Ectodermal cell (in vitro differentiated cells): ENCODE results near the gene G6PD.

Experiments
- H3K27ac ChIP-seq: 2 replicates; pipeline ENCODE4 v1.7.0; 2013; ENCODE audit warnings: mild to moderate bottlenecking, low read depth, low read length; ENCODE audit not compliant: insufficient read depth, poor library complexity, severe bottlenecking
- H3K27me3 ChIP-seq: 2 replicates; pipeline ENCODE4 v1.7.0; 2013; ENCODE audit warnings: mild to moderate bottlenecking, low read length; ENCODE audit not compliant: insufficient read depth, control insufficient read depth, poor library complexity, severe bottlenecking
- H3K36me3 ChIP-seq: one replicate; pipeline ENCODE4 v1.7.0; 2013; ENCODE audit warnings: low read length; ENCODE audit not compliant: control insufficient read depth, insufficient read depth
- H3K4me1 ChIP-seq: one replicate; pipeline ENCODE4 v1.7.0; 2013; ENCODE audit warnings: low read length; ENCODE audit not compliant: control insufficient read depth, insufficient read depth
- H3K4me3 ChIP-seq: 2 replicates; pipeline ENCODE4 v1.7.0; 2013; ENCODE audit warnings: low read depth, low read length, control low read depth; ENCODE audit not compliant: insufficient read depth
- H3K9me3 ChIP-seq: 2 replicates; pipeline ENCODE4 v1.7.0; 2013; ENCODE audit warnings: mild to moderate bottlenecking, low read length, moderate library complexity; ENCODE audit not compliant: control insufficient read depth
- WGBS, 2 experiments: methylation state at CpG; one replicate each; pipeline ENCODE4 v1.1.7; 2013; ENCODE audit warnings: missing lambda C conversion rate in 2 of 2; 5-methylcytosine and 5-hydroxymethylcytosine counted together

The G6PD gene

GRCh38 chrX:154513716-154514115 lies 32.9 kb downstream of the G6PD start:
- Histone ChIP-seq H3K9me3 (no peaks in the 10 kb centered on the region), H3K27ac (no peak overlapping the region), H3K36me3 (no peaks in the 10 kb centered on the region), H3K4me3 (no peak overlapping the region), H3K4me1 (peaks cover 10% of the 10 kb centered on the region), H3K27me3 (no peaks in the 10 kb centered on the region)
- 92 to 97% methylated on average over 2 of the region's 2 CpGs for WGBS, 2 experiments

GRCh38 chrX:154512879-154513553 lies 33.6 kb downstream of the G6PD start:
- Histone ChIP-seq H3K4me3 (no peak overlapping the region), H3K4me1 (peaks cover 10% of the 10 kb centered on the region), H3K9me3 (no peaks in the 10 kb centered on the region), H3K27ac (no peak overlapping the region), H3K36me3 (no peaks in the 10 kb centered on the region), H3K27me3 (no peaks in the 10 kb centered on the region)
- 94 to 98% methylated on average over 16 of the region's 16 CpGs for WGBS, 2 experiments

- no peaks in the 10 kb centered on the region for H3K36me3 ChIP-seq
- 96% methylated on average over 10 to 12 of the region's 12 CpGs for WGBS, 2 experiments
- no peak overlapping the region for H3K27ac ChIP-seq
- H3K9me3 ChIP-seq, result no peaks in the 10 kb centered on the region
- no peaks in the 10 kb centered on the region for H3K27me3 ChIP-seq
- no peak overlapping the region for H3K4me3 ChIP-seq
- H3K4me1 ChIP-seq, result no peaks in the 10 kb centered on the region
These were observed 34.9 kb downstream of the G6PD start for GRCh38 chrX:154511761-154512160.

GRCh38 chrX:154509455-154509854 lies 37.2 kb downstream of the G6PD start:
- WGBS, 2 experiments, result 100% methylated on average over 5 of the region's 5 CpGs

GRCh38 chrX:154508384-154508745 lies 38.3 kb downstream of the G6PD start:
- 94 to 96% methylated on average over 13 of the region's 13 CpGs for WGBS, 2 experiments
- H3K27ac ChIP-seq, result no peak overlapping the region
- H3K4me1 ChIP-seq, result no peaks in the 10 kb centered on the region
- no peak overlapping the region for H3K4me3 ChIP-seq
- no peaks in the 10 kb centered on the region for H3K36me3 ChIP-seq
- H3K9me3 ChIP-seq, result no peaks in the 10 kb centered on the region
- H3K27me3 ChIP-seq, result no peaks in the 10 kb centered on the region

More at GRCh38 chrX:154509455-154509854, 37.2 kb downstream of the G6PD start:
- Histone ChIP-seq H3K27ac (no peak overlapping the region), H3K36me3 (no peaks in the 10 kb centered on the region), H3K4me3 (no peak overlapping the region), H3K9me3 (no peaks in the 10 kb centered on the region), H3K27me3 (no peaks in the 10 kb centered on the region), H3K4me1 (no peaks in the 10 kb centered on the region)

- H3K4me1 ChIP-seq, result no peaks in the 10 kb centered on the region
- no peaks in the 10 kb centered on the region for H3K27me3 ChIP-seq
- H3K27ac ChIP-seq, result no peak overlapping the region
- no peaks in the 10 kb centered on the region for H3K9me3 ChIP-seq
- H3K36me3 ChIP-seq, result no peaks in the 10 kb centered on the region
- no peak overlapping the region for H3K4me3 ChIP-seq
- 88 to 92% methylated on average over 16 to 24 of the region's 24 CpGs for WGBS, 2 experiments
These were observed 38.8 kb downstream of the G6PD start for GRCh38 chrX:154507673-154508383.

- H3K9me3 ChIP-seq, result no peaks in the 10 kb centered on the region
- no peak overlapping the region for H3K4me3 ChIP-seq
- no peaks in the 10 kb centered on the region for H3K36me3 ChIP-seq
- no peaks in the 10 kb centered on the region for H3K27me3 ChIP-seq
- no peaks in the 10 kb centered on the region for H3K4me1 ChIP-seq
- 95% methylated on average over 37 of the region's 37 CpGs for WGBS, 2 experiments
- H3K27ac ChIP-seq, result no peak overlapping the region
These were observed 39.9 kb downstream of the G6PD start for GRCh38 chrX:154506483-154507332.

GRCh38 chrX:154505734-154506133 lies 40.9 kb downstream of the G6PD start:
- WGBS, 2 experiments, result 90 to 92% methylated on average over 12 of the region's 12 CpGs
- Histone ChIP-seq H3K36me3 (no peaks in the 10 kb centered on the region), H3K27ac (no peak overlapping the region), H3K9me3 (no peaks in the 10 kb centered on the region), H3K4me3 (no peak overlapping the region), H3K4me1 (no peaks in the 10 kb centered on the region), H3K27me3 (no peaks in the 10 kb centered on the region)

- no peaks in the 10 kb centered on the region for H3K9me3 ChIP-seq
- WGBS, 2 experiments, result 96 to 98% methylated on average over 3 of the region's 3 CpGs
- no peaks in the 10 kb centered on the region for H3K4me1 ChIP-seq
- no peak overlapping the region for H3K4me3 ChIP-seq
- no peak overlapping the region for H3K27ac ChIP-seq
- H3K27me3 ChIP-seq, result no peaks in the 10 kb centered on the region
- no peaks in the 10 kb centered on the region for H3K36me3 ChIP-seq
These were observed 43.7 kb downstream of the G6PD start for GRCh38 chrX:154502989-154503388.

GRCh38 chrX:154502098-154502497 lies 44.5 kb downstream of the G6PD start:
- H3K27me3 ChIP-seq, result no peaks in the 10 kb centered on the region
- no peak overlapping the region for H3K4me3 ChIP-seq
- no peaks in the 10 kb centered on the region for H3K36me3 ChIP-seq
- 80 to 85% methylated on average over 7 to 8 of the region's 8 CpGs for WGBS, 2 experiments
- no peak overlapping the region for H3K27ac ChIP-seq
- no peaks in the 10 kb centered on the region for H3K4me1 ChIP-seq
- no peaks in the 10 kb centered on the region for H3K9me3 ChIP-seq
